Right renal pelvis (tissue), 4 donors: ENCODE data around the gene LINGO1. TPM values are rescaled to one million over a fixed set of nuclear protein-coding genes. Genes with fewer than 3 reads are reported as not detected.

Experiments used
- DNase-seq, 4 donors: peaks; one replicate each; pipeline ENCODE4 v3.0.0-alpha.2; 2013; ENCODE audit warnings: low read depth in 4 of 4, low spot score in 3 of 4, missing footprints in 1 of 4
- polyA plus RNA-seq, 4 donors: library from polyadenylated mRNA; unstranded; fragments of 120-200 nt; gene quantifications; one replicate each; pipeline ENCODE4 v1.2.1, GENCODE V29; 2013; ENCODE audit not compliant: insufficient read length in 4 of 4

LINGO1 gene
- polyA plus RNA-seq, 4 donors = 14.3 to 18.2 (median 16.3) TPM

DNA sequence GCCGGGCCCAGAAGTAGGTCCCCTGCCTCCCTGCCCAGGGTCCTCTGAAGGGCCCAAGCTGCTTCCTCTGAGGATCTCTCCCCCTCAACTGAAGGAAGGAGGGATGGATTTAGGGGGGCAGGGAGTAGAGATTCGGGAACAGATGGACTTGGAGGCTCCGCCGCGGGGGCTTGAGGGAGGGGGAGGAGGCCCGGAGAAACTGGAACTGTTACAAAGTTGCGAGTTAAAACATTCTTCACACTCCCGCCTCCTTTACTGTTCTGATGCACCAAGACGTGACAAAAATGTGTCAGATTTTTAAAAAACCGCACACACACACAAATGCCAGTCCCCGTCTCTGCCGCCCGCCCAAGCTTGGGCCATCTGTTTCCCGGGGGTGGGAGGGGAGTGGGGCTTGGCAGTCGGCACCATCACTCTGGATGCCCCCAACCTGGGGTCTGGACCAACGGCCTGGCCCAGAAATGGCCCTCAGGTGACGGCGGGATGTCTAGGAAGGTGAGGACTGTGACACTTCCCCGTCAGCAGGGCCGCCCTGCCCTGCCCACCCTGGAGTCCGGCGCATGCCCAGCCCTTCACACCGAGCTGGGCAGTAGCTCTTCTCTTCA, 25.0 kb upstream of the LINGO1 start:
- DNase-seq = no peak

- no peak for DNase-seq
Measured at GRCh38 chr15:77656294-77656693, 23.6 kb upstream of the LINGO1 start.

- DNase-seq = no peak
Measured at GRCh38 chr15:77654975-77655374, 22.3 kb upstream of the LINGO1 start.

DNA sequence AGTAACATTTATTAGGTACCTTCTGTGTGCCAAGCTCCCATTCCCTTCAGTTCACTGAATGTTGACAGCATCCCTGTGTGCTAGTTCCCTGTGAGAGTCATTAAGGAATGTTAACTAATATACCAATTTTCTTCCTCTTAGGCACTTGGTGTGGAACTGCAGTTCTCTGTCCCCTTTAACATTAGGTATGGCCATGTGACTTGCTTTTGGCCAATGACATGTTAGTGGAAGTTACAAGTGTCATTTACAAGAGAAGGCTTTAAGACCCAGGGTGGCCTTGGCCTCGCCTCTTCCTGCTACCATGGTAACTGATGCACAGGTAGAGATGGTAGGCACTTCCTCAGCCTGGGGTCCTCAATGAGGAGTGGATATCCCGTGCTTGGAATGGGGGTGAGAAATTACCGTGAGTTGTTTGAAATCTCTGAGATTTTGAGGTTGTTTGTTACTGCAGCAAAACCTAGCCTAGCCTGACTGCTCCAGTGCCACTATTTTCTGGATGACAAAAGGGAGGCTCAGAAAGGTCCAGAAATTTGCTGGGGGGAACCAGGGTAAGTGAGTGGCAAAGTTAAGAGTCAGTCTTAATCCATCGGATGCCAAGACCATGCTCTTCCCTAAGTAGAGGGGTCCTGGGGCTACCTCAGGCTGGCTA, 21.2 kb upstream of the LINGO1 start:
- no peak for DNase-seq

DNA sequence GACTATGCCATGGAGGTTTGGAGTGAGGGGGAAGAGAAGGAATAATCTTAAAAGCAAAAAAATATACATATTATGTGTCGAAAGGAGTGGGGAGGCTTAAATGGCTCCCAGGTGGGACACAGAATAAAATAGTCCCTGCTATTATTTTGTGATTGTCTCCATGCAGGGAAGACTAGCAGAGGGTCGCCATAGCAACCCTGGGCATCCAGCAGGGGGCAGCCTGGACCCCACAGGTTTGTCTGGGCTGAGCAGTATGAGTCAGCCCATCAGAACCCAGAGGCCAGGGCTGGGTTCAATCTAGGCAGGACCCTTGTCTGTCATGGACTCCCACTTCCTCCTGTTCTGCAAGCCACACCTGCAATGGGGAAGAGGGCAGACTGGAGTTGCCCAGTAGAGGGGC, 17.6 kb upstream of the LINGO1 start:
- no peak for DNase-seq

DNA sequence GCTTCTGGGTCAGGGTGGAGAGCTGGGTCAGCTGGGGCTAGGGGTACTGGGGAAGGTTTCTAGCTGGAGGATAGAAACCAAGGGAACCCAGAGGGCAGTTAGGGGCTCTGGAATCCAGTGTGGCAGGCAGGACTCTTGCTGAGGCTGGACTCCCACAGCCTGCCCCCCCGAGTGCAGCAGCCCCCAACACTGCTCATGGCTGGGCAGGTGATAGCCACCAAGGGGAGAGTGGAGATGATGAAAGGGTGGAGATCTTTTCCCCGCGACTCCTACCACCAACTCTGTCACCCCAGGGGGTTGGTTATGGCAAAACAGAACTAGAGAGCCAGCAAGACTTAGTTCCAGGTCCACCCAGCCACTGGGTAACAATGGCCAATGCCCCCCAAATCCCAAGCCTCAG, 16.9 kb upstream of the LINGO1 start:
- DNase-seq = no peak

GRCh38 chr15:77649017-77649416, 16.3 kb upstream of the LINGO1 start:
- DNase-seq = no peak

DNA sequence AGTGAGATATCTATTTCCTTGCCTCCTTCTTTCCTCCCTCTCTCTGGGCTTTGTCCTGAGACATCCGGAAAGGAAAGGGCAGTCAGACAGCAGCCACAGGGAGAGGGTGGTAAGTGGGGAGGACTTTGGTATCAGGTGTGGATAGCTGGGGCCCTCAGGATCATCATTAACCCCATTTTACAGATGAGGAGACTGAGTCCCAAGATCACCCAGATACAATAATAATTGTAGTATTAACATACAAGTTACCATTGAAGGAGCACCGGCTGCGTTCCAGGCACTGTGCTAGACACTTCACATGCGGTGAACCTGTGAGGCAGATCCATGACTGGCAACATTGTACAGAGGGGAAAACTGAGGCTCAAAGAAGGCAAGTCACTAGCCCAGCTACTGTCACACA, 15.2 kb upstream of the LINGO1 start:
- no peak for DNase-seq

DNA sequence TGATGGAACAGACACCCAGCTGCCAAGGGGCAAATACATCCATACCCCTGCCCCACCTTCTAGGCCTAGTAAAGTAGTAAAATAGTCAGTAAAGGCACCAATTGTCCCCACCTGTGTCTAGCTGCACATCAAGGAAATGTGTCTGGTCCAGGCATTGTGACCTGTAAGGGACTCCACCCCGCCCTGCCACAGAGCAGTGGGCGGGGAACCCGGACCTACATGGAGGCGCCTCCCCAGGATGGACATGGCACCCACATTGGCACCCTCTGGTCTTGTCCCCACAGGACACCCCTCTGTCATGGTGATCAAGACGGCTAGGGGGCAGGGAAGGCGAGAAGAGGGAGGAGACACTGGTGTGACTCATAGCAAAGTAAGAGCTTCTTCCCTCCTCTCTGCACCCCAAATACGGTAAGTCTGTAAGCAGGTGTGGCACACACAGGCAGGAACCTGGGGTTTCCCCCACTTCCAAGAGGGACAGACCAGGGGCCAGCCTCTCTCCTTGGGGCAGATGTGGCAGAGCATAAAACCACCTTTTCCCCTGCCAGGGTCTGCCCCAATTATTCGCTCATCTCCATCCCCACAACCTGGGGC, 13.5 kb upstream of the LINGO1 start:
- DNase-seq = no peak

DNA sequence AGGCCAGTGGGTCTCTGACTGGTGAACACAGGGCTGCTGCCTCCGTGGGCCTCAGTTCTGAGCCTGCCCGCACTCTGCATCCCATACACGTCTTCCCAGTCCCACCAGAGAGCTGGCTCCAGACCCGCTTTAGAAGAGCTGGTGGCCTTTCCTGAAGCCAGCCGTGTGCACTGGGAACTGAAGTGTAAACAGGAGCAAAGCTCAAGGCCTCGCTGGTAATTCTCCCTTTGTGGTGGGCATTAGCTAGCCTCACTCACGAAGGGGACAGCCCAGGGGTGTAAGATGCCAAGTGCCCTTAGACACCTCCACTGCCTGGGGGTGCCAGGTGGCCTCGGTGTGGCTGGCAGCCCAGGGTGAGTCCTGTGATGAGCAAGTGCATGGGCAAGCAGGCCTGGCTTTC, 12.9 kb upstream of the LINGO1 start:
- DNase-seq = no peak

DNA sequence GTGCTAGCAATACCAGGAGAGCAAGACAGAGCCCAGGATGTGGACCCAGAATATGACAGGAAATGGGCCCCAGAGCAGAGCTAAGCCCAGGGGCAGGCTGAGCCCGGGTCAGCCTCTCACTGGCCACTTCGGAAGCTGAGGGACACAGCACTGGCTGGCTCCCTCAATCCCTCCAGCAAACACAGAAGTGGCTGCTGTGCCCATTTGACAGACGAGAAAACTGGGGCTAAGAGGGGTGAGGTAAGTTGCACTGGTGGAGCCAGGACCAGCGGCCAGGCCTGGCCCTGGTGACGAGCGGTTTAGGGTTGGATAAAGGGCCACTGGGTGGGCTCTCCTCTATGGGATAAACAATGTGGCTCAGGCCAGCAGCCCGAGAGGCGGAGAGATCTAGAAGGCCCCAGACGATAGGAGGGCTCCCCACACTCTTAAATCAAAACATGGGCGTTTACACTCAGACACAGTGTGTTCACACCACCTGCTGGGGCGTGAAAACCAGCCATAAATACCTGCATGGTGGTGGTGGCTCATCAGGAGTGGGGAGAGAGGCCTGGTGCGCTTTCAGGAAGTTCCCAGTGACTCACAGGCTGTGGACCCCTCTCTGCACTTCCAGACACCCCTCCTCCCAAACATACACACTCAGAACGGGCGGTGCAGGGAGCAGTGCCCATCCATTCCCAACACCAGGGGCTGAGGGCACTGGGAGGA, 12.0 kb upstream of the LINGO1 start:
- DNase-seq = no peak

- no peak for DNase-seq
Measured at GRCh38 chr15:77643764-77644163, 11.1 kb upstream of the LINGO1 start.

- DNase-seq = no peak
Measured at GRCh38 chr15:77642793-77643430, 10.2 kb upstream of the LINGO1 start.

DNA sequence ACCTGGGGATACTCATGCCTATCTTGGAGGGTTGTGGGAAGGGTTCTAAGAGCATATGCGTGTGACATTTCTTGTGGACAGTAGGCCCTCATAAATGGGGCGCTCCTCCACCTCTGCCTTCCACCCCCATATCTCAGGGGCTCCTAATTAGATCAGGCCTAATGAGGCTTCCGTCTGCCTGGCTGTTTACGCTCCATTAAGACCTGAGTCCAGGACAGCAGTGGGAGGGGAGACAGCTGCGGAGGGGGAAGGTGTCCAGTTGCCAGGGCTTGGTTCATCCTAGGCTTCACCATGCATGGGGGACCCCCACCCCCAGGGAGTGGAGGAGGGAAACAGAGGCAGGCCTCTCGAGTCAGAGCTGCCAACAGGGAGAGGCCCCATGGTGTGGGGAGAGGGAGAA, 9.3 kb upstream of the LINGO1 start:
- no peak for DNase-seq

- no peak for DNase-seq
Measured at GRCh38 chr15:77640615-77641014, 7.9 kb upstream of the LINGO1 start.

GRCh38 chr15:77639431-77639830, 6.7 kb upstream of the LINGO1 start:
- DNase-seq = no peak

DNA sequence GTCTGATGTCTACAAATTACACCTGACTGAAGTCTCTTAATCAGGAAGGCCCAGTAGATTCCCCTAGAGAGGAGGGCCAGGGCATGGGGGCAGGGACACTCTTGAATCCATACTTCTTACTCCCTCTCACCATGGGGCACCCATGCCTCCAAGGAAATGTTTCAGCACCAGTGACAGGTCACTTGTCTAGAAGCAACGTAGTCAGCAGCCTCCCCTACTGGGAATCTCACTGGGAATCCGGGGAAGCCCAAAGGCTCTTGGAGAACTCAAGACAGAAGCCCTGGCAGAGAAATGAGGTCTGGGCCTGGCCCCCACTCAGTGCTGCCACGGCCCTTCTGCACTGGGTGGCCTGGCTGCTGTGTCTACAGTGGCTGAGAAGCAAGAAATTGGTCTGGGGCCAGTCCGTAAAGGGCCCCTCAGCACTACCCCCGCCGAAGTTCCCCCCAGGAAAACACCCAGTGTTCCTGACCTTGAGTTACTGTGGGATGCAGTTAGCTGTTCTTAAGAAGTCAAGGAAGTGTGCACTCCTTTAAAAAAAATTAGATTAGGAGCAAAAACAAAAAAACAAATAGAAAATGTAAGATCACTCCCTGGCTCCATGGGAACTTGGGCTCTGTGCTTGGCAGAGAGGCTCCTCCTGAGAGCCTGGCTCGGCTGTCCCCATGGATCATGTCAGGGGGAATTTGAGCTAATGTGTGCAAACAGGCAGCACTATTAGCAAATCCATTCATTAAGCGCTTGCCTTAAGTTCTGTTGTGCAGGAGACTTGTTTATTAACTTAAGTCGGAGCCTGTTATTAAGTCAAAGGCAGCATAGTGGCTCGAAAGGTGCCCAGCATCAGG, 5.4 kb upstream of the LINGO1 start:
- no peak for DNase-seq

GRCh38 chr15:77636209-77636608, 3.5 kb upstream of the LINGO1 start:
- no peak for DNase-seq

DNA sequence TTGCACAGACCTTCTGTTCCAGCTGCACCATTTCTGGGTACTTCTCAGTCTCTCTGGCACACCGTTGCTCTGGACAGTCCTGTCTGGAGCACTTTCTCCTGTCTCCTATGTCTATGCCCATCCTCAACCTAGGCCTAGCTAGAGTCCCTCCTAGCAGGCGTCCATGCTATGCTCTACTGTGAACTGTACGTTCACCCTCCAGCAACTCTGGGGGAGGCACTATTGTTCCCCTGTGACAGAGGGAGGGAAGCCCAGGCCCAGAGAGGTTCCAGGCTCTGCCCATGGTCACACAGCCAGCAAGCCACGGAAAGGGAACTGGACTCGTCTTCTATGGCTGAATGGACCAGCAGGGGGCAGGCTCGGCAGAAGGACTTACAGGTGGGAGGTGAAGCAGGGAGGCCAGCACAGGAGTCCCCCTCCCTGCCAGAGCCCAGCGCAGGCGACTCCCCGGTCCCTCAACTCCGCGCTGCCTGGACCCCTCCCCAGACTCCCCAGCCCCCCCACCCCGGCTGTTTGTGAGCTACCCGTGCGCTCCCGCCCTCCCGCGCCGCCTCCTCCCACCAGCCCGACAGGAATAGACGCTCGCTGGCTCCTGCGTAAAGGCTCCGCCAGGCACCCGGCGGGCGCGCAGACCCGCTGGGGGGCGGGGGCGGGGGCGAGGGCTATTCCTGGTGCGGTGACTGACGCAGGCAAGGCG, 1.7 kb upstream of the LINGO1 start:
- no peak for DNase-seq

DNA sequence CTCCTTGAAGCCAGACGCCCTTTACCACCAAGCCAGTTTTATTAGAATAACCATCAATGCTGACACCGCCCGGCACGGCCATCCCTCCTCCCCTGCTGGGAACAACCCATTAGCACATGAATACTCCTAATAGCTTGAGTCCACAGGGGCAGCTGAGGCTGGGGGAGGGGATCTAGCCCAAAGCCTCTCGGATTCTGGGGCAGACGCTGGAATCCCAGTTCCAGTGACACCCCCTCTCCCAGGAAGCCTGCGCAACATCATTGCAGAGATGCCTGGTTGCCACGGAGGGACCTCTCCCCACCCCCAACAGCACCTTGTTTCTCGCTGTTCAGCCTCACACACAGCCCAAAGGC, 1.2 kb upstream of the LINGO1 start:
- no peak for DNase-seq
